GM19397 (cell line): Measurements from ENCODE around the gene CRYBA1.
"Not testable (repeated sequence)": the region's sequence is repeated elsewhere in the genome, so short reads cannot be mapped to it uniquely, and the experiment has no call there.

Source experiments
- ATAC-seq: cut with Tn5 transposase; IDR thresholded peaks from one replicate; pipeline ENCODE4 v1.9.1; 2021; ENCODE audit warnings: mild to moderate bottlenecking, moderate library complexity; ENCODE audit not compliant: unreplicated experiment

Gene CRYBA1

DNA sequence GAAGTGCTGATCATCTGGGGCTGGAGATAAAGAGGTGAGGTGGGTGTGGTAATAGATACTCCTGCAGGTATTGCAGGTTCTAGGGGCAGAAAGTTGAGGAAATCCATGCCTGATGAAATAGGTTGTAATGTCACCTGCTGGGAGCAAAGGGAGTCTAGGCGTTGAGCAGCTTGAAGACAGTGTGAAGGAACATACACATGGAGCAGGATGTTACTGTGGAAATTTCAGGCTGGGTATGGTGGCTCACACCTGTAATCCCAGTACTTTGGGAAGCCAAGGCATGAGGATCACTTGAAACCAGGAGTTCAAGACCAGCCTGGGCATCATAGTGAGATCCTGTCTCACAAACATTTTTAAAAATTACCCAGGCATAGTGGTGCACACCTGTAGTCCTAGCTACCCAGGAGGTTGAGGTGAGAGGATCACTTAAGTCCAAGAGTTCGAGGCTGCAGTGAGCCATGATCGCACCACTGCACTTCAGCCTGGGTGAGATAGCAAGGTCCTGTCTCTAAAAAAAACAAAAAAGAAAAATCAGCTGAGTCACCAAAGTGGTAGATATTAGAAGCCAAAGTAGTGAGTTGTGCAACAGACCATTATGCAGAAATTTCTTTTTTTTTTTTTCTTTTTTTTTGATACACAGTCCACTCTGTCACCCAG is 9.1 kb upstream of the CRYBA1 start:
- no peak for ATAC-seq

DNA sequence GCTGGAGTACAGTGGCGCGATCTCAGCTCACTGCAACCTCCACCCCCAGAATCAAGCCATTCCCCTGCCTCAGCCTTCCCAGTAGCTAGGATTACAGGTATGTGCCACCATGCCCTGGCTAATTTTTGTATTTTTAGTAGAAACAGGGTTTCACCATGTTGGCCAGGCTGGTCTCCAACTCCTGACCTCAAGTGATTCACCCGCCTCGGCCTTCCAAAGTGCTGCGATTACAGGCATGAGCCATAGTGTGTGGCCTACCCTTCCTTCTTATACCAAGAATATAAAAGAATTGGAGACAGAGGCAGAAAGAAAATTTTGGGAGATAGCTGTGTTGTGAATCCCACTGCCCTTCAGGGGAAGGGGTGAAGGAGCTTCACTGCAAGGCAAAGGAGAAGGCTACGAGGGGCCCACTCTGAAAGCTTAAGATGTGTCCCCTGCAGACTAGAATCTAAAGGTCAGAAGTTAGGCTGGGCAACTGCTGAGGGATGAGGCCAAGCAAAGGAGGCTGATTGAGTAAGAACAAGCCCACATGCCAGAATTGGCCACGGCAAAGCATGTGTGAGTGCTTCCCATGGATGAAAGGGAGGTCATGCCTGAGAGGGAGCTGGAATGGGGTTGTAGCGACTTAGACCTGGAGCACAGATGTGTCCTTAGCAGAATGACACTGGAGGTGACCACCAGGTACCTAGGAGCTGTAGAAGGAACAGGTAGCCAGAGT is 8.4 kb upstream of the CRYBA1 start:
- no peak for ATAC-seq

DNA sequence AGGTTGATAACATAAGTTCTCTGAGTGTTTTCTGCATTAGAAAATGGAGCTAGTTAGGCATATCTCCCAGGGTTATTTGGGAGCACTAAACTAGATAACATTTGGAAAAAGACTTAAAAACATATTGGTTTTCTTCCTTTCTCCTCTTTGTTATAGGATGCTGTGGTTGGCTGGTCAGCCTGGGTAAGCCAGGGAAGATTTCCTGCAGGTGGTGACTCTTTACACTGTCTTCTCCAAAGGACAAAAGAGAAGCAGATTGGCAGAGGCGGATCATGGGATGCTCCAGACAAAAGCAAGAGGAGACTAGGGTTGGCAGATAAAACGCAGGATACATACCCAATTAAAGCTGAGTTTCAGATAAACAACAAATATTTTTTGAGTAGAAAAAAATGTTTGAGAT is 6.2 kb upstream of the CRYBA1 start:
- no peak for ATAC-seq

DNA sequence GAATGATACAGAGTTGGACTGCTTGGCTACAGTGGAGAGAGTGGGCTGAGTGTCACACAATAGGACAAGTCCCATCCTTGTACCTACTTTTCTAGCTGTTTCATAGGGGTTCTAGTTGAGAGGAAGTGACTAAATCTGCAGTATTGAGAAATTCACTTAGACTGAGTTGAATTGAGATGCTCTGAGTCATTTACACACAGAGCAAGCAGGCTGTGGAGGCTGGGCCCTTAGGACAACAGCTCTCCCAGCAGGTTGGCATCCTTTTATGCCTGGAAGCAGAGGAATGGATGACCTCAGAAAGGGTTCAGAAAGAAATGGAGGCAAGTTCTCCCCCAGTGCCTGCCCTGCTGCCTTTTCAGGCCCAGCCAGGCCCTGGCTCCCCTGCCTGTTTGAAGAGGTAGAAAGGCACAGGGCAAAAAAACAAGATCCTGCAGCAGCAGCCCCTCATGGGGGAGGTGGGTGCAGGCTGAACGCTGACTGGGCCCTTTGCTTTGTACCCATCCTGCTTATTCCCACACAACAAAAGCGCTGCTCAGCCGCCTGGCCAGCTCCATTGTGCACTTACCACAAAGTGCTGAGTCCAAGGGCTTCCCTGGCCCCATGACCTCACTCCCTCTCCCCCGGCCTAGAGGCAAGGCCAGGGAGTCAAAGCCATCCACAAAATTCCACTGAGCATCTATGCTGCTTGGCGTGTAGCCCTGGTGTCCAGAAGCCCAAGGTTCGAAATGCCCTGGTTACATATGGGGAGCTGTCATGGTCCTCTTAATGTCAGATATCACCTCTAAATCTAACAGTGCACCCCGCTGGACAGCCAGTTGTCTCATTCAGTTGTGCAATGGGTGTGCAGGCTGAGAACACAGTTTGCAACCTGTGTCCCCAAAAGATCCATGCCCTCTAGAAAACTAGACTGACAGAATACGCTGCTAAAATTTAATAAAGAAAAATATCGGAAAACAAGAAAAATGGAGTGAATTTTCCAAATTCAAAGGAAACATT is 5.4 kb upstream of the CRYBA1 start:
- ATAC-seq = no peak

DNA sequence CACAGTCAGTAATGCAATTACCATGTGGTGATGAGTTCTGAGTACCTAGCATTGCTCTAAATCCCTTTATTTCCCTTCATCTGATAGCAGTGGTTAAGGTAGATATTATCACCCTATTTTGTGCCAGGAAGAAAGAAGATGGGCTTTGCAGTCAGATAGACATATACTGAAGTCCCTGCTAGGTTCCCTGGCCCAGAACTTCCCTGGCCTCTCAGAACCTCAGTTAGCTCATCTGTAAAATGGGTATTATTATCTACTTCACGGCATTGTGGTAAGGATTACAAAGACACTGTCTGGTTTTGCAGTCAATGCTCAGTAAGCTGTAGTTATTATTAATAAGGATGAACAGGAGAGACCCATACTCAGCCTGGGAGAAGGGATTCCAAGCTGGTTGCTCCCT is 4.6 kb upstream of the CRYBA1 start:
- no peak for ATAC-seq

DNA sequence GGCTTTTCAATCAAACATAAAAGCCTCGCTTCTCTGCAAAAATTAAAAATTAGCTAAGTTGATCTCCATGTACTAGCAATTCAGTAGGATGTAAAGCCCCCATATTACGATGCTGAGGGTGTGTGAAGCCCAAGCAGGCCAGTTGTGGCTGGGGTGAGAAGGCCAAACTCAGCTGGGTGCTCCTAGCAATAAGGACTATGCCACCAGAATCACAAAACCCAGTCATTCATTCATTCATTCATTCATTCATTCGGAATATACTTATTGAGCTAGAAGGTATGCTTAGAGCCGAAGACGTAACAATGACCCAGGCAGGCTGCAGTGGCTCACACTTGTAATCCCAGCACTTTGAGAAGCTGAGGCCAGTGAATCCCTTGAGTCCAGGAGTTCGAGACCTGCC is 3.9 kb upstream of the CRYBA1 start:
- ATAC-seq = no peak

DNA sequence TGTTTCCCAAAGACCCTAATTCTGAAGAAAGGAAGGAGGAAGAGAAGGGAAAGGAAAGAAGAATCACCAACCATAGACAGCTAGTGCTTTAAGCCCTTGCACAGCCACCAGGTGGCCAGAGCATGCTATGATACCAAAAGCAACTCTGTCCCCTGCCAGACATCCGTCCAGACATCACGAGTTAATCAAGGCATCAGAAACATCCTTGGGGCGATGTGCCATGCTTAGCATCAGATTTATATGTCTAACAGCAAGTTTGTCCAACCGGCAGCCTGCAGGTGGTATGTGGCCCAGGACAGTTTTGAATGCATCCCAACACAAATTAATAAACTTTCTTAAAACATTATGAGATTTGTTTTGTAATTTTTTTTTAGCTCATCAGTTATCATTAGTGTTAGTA is 2.9 kb upstream of the CRYBA1 start:
- no peak for ATAC-seq

DNA sequence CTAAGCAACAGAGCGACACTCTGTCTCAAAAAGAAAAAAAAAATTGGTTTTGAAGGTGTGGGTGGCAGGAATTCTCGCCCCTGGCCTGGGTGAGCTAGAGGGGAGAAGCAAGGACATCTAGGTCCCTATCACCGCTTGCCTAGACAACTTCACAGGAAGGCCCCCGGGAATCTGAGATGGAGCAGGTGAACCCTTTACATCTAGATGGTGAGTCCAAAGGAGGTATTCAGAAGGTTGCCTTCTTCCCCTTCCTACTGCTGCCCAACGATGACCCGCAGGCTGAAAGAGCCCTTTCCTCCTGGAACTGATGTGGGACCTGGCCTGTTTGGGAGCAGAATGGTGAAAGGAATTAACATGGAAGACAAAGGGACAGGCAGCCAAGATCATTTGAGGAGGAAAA is 1.3 kb upstream of the CRYBA1 start:
- ATAC-seq = no peak

DNA sequence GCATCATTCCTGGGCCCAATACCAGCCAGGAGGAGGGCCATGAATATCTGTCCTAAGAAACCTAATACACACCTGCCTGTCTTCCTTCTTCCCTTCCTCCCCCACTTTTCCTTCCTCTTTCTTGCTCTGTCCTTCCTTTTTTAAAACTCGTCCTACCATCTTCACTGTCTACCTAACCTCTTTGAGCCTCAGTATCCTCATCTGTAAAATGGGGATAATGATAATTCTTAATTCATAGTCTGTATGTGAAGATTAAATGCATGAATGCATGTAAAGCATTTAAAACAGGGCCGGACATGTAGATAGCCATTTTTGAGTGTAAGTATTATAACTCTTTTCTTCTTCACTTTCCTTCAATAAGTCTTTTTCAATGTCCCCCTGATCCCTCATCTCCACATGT is 560 bp downstream of the CRYBA1 start:
- ATAC-seq = no peak

DNA sequence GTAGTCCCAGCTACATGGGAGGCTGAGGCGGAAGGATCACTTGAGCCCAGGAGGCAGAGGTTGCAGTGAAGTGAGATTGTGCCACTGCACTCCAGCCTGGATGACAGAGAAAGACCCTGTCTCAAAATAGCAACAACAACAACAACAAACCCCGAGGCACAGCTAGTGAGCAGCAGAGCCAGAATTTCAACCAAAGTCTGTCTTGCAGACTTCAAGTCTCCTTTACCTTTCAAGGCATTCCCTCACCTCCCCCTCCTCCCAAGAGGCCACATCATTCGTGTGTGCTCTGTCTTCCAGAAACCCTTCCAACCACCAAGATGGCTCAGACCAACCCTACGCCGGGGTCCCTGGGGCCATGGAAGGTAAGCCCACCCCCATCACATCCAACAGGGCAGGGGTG is 2.2 kb downstream of the CRYBA1 start:
- no peak for ATAC-seq

DNA sequence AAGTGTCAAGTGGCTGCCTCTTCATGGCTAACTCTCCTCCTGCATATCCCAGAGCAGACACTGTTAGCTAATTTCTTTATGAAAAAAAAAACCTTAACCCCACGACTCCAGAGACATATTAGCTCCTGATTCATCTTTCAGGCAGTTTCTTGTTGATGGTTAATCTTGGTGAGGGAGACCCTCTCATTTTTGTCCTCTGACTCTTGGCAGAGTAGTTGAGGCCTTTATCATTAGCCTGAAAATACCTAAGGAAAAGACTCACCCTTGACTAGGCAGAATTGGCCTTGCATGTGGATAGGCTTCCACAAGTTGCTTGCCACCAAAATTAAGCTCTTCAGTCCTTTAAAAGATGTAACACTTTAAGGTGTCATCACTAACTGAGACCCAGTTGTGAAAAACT is 4.0 kb downstream of the CRYBA1 start:
- ATAC-seq = no peak

DNA sequence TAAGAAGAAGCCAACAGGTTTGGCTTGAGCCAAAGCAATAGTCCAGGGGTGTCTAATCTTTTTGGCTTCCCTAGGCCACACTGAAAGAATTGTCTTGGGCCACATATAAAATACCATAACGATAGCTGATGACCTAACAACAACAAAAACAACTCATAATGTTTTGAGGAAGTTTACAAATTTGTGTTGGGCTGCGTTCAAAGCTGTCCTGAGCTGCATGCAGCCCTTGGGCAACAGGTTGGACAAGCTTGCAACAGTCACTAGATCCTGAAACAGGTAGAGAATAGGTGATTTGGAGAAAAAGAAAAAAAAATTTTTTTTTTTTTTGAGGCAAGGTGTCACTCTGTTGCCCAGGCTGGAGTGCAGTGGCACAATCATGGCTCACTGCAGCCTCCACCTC is 4.5 kb downstream of the CRYBA1 start:
- no peak for ATAC-seq

DNA sequence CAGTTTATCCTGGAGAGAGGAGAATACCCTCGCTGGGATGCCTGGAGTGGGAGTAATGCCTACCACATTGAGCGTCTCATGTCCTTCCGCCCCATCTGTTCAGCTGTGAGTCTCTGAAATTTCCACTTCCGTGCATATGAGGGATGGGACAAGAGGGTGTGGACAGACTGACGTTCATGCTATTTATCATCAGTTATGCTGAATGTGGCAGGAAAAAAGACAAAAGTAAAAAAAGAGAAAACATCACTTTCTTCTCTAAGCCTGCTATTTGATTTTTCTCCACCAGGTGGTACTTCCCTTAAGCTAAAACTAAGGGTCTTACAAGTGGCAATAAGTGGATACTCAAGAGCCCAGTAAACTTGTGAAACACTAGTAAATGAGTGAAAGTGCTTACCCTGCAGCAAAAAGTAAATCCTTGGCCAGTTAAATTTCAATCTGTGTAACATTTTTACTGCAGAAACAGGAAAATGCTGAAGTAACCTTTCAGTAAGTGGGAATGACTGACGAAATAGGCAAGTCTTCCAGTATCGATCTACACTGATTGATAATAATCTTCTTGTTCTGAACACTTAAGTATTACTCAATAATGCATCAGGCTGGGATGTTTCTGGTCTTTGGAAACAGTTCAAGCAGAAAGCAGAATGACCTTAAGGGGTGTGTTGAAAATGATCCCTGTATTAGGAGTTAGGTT is 5.6 kb downstream of the CRYBA1 start:
- ATAC-seq = no peak

DNA sequence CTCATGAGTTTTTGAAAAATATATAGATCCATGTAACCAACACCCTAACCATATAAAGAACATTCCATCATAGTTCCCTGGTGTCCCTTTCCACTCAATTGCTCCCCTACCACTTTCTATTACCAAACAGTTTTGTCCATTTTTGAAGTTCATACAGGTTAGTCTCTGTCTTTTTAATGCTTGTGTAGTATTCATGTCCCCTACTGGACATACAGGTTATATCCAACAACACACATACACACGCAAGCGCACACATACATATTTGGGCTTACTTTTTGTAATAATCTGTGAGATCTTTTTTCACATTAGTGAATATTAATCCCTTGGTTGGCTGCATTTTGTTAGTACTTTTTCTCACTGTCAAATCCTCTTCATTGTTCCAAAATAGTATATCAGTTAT is 6.4 kb downstream of the CRYBA1 start:
- ATAC-seq = no peak

DNA sequence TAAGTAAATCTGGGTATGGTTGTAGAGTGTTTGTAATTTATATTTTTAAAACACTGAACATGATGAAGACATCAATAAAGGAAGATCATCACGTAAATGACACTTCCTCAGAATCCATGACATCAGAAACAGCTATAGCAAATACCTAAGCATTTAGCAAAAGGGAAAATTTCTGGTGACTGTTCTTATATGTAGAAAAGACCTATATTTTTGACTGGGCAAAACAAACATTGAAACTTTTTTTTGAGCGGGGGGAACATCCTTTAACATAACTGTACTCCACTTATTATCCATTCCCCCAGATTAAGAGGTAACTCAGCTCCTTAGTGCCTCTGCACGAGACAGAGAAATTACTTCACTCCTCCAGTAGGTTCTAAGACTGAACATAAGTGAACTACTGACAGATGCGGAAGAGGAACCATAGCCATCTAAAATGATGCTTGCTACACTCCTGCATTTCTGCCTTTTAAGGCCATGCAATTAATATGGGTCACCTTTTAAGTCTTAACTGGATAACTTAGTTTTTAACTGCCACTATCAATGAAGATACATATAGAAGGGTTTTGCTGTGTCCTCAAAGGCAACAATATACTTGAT is 9.4 kb downstream of the CRYBA1 start:
- ATAC-seq = no peak

DNA sequence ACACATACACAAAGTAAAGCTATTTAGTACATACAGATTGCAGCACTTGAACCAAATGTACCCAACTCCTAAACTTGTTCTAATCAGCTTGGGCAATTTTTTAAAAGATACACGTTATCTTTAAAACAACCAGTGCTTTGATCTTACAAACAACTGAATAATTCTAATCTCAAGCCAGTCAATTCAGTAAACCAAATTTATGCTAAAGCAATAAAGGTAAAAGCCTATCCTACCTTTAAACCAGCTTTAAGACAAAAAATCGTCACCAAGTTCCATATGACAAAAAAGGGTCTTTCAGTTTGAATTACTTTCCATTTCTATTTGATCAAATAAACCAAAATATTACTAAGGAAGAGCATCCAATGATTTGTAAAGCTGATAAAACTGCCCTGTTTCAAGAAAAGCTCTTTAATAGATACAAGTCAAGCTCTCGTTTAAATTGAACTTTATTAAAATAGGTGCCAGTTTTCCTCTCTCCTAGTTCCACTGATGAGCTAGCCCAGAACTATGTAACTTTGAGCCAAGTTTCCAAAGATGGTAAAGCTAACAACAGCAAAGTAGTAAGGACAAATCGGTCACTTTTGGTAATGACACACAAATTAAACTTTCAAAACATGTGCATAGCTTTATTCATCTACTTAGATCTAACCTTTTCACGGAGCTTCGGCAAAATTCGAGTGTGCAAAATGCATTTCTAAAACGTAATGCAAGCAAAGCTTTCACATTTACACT is 10.2 kb downstream of the CRYBA1 start:
- ATAC-seq = no peak

DNA sequence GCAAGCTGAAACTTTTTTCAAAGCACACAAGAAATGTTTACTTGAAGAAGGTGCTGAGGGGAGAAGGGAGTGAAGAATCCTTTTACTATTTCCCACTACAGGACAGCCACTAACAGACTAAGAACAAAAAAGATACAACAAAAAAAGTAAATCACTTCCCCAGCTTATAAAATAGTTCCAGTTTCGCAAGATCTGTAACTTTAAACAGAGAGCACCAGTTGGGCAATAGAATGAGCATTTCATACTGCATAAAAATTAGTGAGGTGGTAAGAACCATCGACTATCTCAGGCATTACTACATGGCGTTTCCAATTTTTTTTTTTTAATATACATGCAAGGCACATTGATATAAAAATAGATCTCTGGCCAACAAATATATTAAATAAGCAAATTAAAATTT is 11.1 kb downstream of the CRYBA1 start:
- no peak for ATAC-seq

DNA sequence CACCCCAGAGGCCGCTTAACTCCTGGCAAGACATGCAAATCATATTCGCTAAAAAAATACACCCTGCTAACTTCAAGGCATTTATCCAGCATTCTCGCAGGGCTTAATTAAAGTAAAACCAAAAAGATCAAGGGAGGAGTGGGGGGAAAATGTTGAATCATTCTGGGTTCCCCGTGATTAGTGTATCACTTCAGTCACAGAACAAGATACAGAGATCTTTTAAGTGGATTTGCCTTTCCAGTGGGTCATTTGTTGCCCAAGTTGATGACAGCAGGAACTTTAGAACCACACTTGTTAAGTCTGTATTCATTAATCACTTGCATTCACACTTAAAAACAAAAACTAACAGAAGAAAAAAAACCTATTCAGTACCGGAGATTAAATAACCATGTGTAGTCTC is 17.3 kb downstream of the CRYBA1 start:
- ATAC-seq = no peak

DNA sequence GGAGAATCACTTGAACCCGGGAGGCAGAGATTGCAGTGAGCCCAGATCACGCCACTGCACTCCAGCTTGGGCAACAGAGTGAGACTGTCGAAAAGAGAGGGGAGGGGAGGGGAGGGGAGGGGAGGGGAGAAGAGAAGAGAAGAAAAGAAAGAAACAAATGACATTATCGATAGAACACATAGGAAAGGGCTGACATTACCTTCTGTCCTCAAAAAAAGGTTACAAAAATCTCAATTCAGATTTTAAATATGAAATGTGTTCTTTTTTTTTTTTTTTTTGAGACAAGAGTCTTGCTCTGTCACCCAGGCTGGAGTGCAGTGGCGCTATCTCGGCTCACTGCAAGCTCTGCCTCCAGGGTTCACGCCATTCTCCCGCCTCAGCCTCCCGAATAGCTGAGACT is 25.3 kb downstream of the CRYBA1 start:
- ATAC-seq = not testable (repeated sequence)

DNA sequence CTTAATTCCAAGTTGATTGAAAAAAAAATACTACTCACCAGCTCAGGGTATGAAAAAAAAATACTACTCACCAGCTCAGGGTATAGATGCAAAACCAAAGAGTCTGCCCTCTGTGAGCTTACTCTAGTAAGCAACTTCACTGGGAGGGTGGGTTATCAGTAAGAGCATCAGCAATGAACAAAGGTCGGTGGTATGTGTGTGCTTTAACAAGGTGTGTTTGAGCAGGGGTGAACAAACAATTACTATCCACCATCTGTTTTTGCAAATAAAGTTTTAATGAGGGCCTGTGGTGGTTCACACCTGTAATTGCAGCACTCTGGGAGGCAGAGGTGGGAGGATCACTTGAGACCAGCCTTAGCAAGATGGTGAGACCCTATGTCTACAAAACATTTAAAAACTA is 27.3 kb downstream of the CRYBA1 start:
- ATAC-seq = no peak
